GM19035 (cell line): ENCODE measurements around the gene FBXL2.
"Not testable (repeated sequence)": the region's sequence is repeated elsewhere in the genome, so short reads cannot be mapped to it uniquely, and the experiment has no call there.

Experiments
- ATAC-seq: cut with Tn5 transposase; IDR thresholded peaks from one replicate; pipeline ENCODE4 v1.9.1; 2021; ENCODE audit not compliant: unreplicated experiment

FBXL2 gene

GRCh38 chr3:33426630-33427317 is 149.5 kb downstream of the FBXL2 start:
- no peak for ATAC-seq

GRCh38 chr3:33428734-33429133 is 151.5 kb downstream of the FBXL2 start:
- ATAC-seq, result no peak

GRCh38 chr3:33429306-33429705 is 152.1 kb downstream of the FBXL2 start:
- not testable (repeated sequence) for ATAC-seq

GRCh38 chr3:33430061-33430460 is 152.8 kb downstream of the FBXL2 start:
- ATAC-seq, result no peak

- ATAC-seq, result no peak
Observed at GRCh38 chr3:33430571-33430970, 153.3 kb downstream of the FBXL2 start.

GRCh38 chr3:33433843-33434242 is 156.6 kb downstream of the FBXL2 start:
- no peak for ATAC-seq
